CD4-positive, CD25-positive, alpha-beta regulatory T cell (primary cell): ENCODE measurements around the gene TTC33. TPM values are rescaled to one million over a fixed set of nuclear protein-coding genes. Genes with fewer than 3 reads are reported as not detected.

Source experiments
- ATAC-seq, 2 donors: fragments of 150-1000 bp; cut with Tn5 transposase; one replicate each; pipeline ENCODE4 v1.10.0; 2021; ENCODE audit warnings: low read depth in 2 of 2, moderate number of reproducible peaks in 2 of 2, moderate library complexity in 1 of 2
- DNase-seq, 3 donors: peaks; one replicate each; pipeline versions ENCODE4 v3.0.0 to v3.0.0-alpha.2; 2012 to 2022; ENCODE audit warnings: mixed read lengths in 1 of 3
- H3K27ac ChIP-seq: one replicate; pipeline ENCODE4 v1.7.0; 2013; ENCODE audit warnings: mild to moderate bottlenecking, low read length; ENCODE audit not compliant: insufficient read depth, poor library complexity, severe bottlenecking
- H3K27me3 ChIP-seq: one replicate; pipeline ENCODE4 v1.7.0; 2013; ENCODE audit warnings: low read length; ENCODE audit not compliant: control insufficient read depth, insufficient read depth
- H3K36me3 ChIP-seq: one replicate; pipeline ENCODE4 v1.7.0; 2013; ENCODE audit warnings: mild to moderate bottlenecking, low read length, moderate library complexity; ENCODE audit not compliant: control insufficient read depth, insufficient read depth
- H3K4me1 ChIP-seq: 2 replicates; pipeline ENCODE4 v1.7.0; 2013; ENCODE audit warnings: mild to moderate bottlenecking, low read length; ENCODE audit not compliant: insufficient read depth, control insufficient read depth, poor library complexity, severe bottlenecking
- H3K4me3 ChIP-seq: one replicate; pipeline ENCODE4 v1.7.0; 2013; ENCODE audit warnings: low read depth, mild to moderate bottlenecking, low read length, moderate library complexity
- H3K9me3 ChIP-seq, 2 experiments: 1 replicate in 1 of 2; 2 replicates in 1 of 2; pipeline ENCODE4 v1.7.0; 2013; ENCODE audit warnings: low read length in 2 of 2, mild to moderate bottlenecking in 1 of 2, moderate library complexity in 1 of 2; ENCODE audit not compliant: control insufficient read depth in 2 of 2
- H3K27ac Mint-ChIP-seq, 3 donors: one replicate each; pipeline ENCODE4 v1.8.0; 2020 to 2022; ENCODE audit warnings: mild to moderate bottlenecking in 3 of 3, mixed read lengths in 3 of 3, moderate library complexity in 2 of 3
- H3K27me3 Mint-ChIP-seq: one replicate; pipeline ENCODE4 v1.8.0; 2022; ENCODE audit warnings: mild to moderate bottlenecking, mixed read lengths
- H3K36me3 Mint-ChIP-seq: one replicate; pipeline ENCODE4 v1.8.0; 2020; ENCODE audit warnings: mixed read lengths
- H3K4me1 Mint-ChIP-seq, 4 donors: one replicate each; pipeline ENCODE4 v1.8.0; 2020 to 2022; ENCODE audit warnings: mixed read lengths in 4 of 4, mild to moderate bottlenecking in 1 of 4
- H3K4me3 Mint-ChIP-seq, 4 donors: one replicate each; pipeline ENCODE4 v1.8.0; 2020 to 2022; ENCODE audit warnings: mild to moderate bottlenecking in 4 of 4, mixed read lengths in 4 of 4, moderate library complexity in 3 of 4
- H3K9me3 Mint-ChIP-seq, 7 donors: one replicate each; pipeline ENCODE4 v1.8.0; 2020 to 2022; ENCODE audit warnings: mixed read lengths in 7 of 7, mild to moderate bottlenecking in 3 of 7, moderate library complexity in 2 of 7
- polyA plus RNA-seq, 4 donors: library from polyadenylated mRNA; unstranded; fragments of 300-500 nt; fragmentation: Illumina TruSeq; gene quantifications; one replicate each; pipeline ENCODE4 v1.2.3, GENCODE V29; 2021
- total RNA-seq: library from RNA; stranded (reverse); gene quantifications from one replicate; pipeline ENCODE4 v1.2.3, GENCODE V29; 2022

Gene TTC33
- 12.0 TPM for total RNA-seq
- polyA plus RNA-seq: 10 to 100 TPM; 14.3 to 19.6 (median 16.9) TPM

GRCh38 chr5:40755407-40756365, at the start of gene TTC33:
Gene TTC33, minus strand, starts transcription at chr5:40755961. Its CDS starts 8,943 bp downstream, at chr5:40747018.
- H3K27ac ChIP-seq: peak within 1 kb of the TSS; percentile 88
- no peaks in the 10 kb centered on the region for H3K36me3 ChIP-seq
- Mint-ChIP-seq H3K27me3 (no peaks in the 10 kb centered on the region), H3K36me3 (peaks cover 15% of the 10 kb centered on the region), H3K9me3 (no peaks in the 10 kb centered on the region), H3K27ac (no peak within 1 kb of the TSS), H3K4me1 (peaks cover 4 to 25% (median 10%) of the 10 kb centered on the region in 4 donors), H3K4me3 (peak within 1 kb of the TSS in 1 of 4 donors; percentile 39)
- H3K27me3 ChIP-seq: no peaks in the 10 kb centered on the region
- H3K4me3 ChIP-seq: peak within 1 kb of the TSS; percentile 99
- H3K4me1 ChIP-seq: peaks cover 22% of the 10 kb centered on the region
- no peaks in the 10 kb centered on the region for H3K9me3 ChIP-seq
- DNase-seq: peak; percentile 91 to 96 (median 92)
- ATAC-seq: peak; percentile 94 to 96

- Histone ChIP-seq H3K4me3 (no peak overlapping the region), H3K27me3 (no peaks in the 10 kb centered on the region), H3K9me3 (no peaks in the 10 kb centered on the region), H3K36me3 (no peaks in the 10 kb centered on the region), H3K4me1 (peaks cover 11% of the 10 kb centered on the region), H3K27ac (no peak overlapping the region)
- Mint-ChIP-seq H3K36me3 (no peaks in the 10 kb centered on the region), H3K9me3 (peaks cover 0 to 2% (median 0%) of the 10 kb centered on the region in 7 donors), H3K4me3 (peak overlapping the region in 2 of 4 donors; percentile 34 to 80), H3K27me3 (peaks cover 16% of the 10 kb centered on the region), H3K27ac (no peak overlapping the region), H3K4me1 (peaks cover 3 to 20% (median 12%) of the 10 kb centered on the region in 4 donors)
- DNase-seq (no peak), ATAC-seq (no peak)
Observed at GRCh38 chr5:40801771-40802562, 46.2 kb upstream of the TTC33 start.

GRCh38 chr5:40799258-40799657, 43.5 kb upstream of the TTC33 start:
- Mint-ChIP-seq H3K27ac (peak overlapping the region in 2 of 3 donors; percentile 55 to 96), H3K36me3 (peaks cover 4% of the 10 kb centered on the region), H3K27me3 (peaks cover 13% of the 10 kb centered on the region), H3K9me3 (no peaks in the 10 kb centered on the region), H3K4me1 (peaks cover 19 to 45% (median 32%) of the 10 kb centered on the region in 4 donors), H3K4me3 (peak overlapping the region; percentile 90 to 97 (median 92))
- DNase-seq (no peak), ATAC-seq (no peak)
- H3K9me3 ChIP-seq: no peaks in the 10 kb centered on the region
- peak overlapping the region; percentile 83 for H3K27ac ChIP-seq
- H3K4me3 ChIP-seq: peak overlapping the region; percentile 83
- peaks cover 3% of the 10 kb centered on the region for H3K36me3 ChIP-seq
- no peaks in the 10 kb centered on the region for H3K27me3 ChIP-seq
- H3K4me1 ChIP-seq: peaks cover 28% of the 10 kb centered on the region

- peaks cover 7% of the 10 kb centered on the region for H3K36me3 Mint-ChIP-seq
- Histone ChIP-seq H3K27ac (peak overlapping the region; percentile 83), H3K4me3 (peak overlapping the region; percentile 83), H3K9me3 (no peaks in the 10 kb centered on the region), H3K27me3 (no peaks in the 10 kb centered on the region), H3K4me1 (peaks cover 28% of the 10 kb centered on the region), H3K36me3 (peaks cover 3% of the 10 kb centered on the region)
- no peak for DNase-seq
- no peaks in the 10 kb centered on the region for H3K9me3 Mint-ChIP-seq
- H3K27ac Mint-ChIP-seq: peak overlapping the region; percentile 86 to 96 (median 95)
- peaks cover 13% of the 10 kb centered on the region for H3K27me3 Mint-ChIP-seq
- peak overlapping the region; percentile 90 to 97 (median 92) for H3K4me3 Mint-ChIP-seq
- no peak for ATAC-seq
- peaks cover 22 to 49% (median 35%) of the 10 kb centered on the region in 4 donors for H3K4me1 Mint-ChIP-seq
Observed at GRCh38 chr5:40798801-40799210, 43.0 kb upstream of the TTC33 start.

GRCh38 chr5:40798012-40798800, 42.4 kb upstream of the TTC33 start, which contains the start of gene PRKAA1:
Gene PRKAA1, minus strand, starts transcription at chr5:40798374. Its CDS starts 185 bp downstream, at chr5:40798189.
- H3K36me3 ChIP-seq: peaks cover 3% of the 10 kb centered on the region
- Mint-ChIP-seq H3K9me3 (no peaks in the 10 kb centered on the region), H3K36me3 (peaks cover 7% of the 10 kb centered on the region), H3K27ac (peak within 1 kb of the TSS; percentile 95 to 97 (median 96)), H3K4me1 (peaks cover 26 to 55% (median 41%) of the 10 kb centered on the region in 4 donors), H3K27me3 (peaks cover 13% of the 10 kb centered on the region), H3K4me3 (peak within 1 kb of the TSS; percentile 92 to 97 (median 94))
- H3K4me1 ChIP-seq: peaks cover 32% of the 10 kb centered on the region
- ATAC-seq: peak; percentile 97 to 98
- H3K27me3 ChIP-seq: no peaks in the 10 kb centered on the region
- peak; percentile 87 to 92 (median 92) for DNase-seq
- peak within 1 kb of the TSS; percentile 83 for H3K27ac ChIP-seq
- peak within 1 kb of the TSS; percentile 97 for H3K4me3 ChIP-seq
- H3K9me3 ChIP-seq: no peaks in the 10 kb centered on the region

- peak overlapping the region; percentile 92 to 97 (median 94) for H3K4me3 Mint-ChIP-seq
- Histone ChIP-seq H3K36me3 (peaks cover 3% of the 10 kb centered on the region), H3K27ac (peak overlapping the region; percentile 82), H3K4me1 (peaks cover 35% of the 10 kb centered on the region), H3K4me3 (peak overlapping the region; percentile 97), H3K27me3 (no peaks in the 10 kb centered on the region), H3K9me3 (no peaks in the 10 kb centered on the region)
- peaks cover 28 to 58% (median 45%) of the 10 kb centered on the region in 4 donors for H3K4me1 Mint-ChIP-seq
- H3K9me3 Mint-ChIP-seq: no peaks in the 10 kb centered on the region
- DNase-seq: peak; percentile 67 to 79 (median 69)
- peaks cover 13% of the 10 kb centered on the region for H3K27me3 Mint-ChIP-seq
- H3K36me3 Mint-ChIP-seq: peaks cover 7% of the 10 kb centered on the region
- peak; percentile 10 to 15 for ATAC-seq
- peak overlapping the region; percentile 95 to 97 (median 96) for H3K27ac Mint-ChIP-seq
Observed at GRCh38 chr5:40797273-40798011, 41.7 kb upstream of the TTC33 start.
